Medulla oblongata (tissue), 1 donor: Measurements from ENCODE around the gene ACTA1.
"Not testable (repeated sequence)": the region's sequence is repeated elsewhere in the genome, so short reads cannot be mapped to it uniquely, and the experiment has no call there.

Source experiments
- DNase-seq: peaks from one replicate; pipeline ENCODE4 v3.0.0-alpha.2; 2015; ENCODE audit errors: extremely low spot score

Gene ACTA1

DNA sequence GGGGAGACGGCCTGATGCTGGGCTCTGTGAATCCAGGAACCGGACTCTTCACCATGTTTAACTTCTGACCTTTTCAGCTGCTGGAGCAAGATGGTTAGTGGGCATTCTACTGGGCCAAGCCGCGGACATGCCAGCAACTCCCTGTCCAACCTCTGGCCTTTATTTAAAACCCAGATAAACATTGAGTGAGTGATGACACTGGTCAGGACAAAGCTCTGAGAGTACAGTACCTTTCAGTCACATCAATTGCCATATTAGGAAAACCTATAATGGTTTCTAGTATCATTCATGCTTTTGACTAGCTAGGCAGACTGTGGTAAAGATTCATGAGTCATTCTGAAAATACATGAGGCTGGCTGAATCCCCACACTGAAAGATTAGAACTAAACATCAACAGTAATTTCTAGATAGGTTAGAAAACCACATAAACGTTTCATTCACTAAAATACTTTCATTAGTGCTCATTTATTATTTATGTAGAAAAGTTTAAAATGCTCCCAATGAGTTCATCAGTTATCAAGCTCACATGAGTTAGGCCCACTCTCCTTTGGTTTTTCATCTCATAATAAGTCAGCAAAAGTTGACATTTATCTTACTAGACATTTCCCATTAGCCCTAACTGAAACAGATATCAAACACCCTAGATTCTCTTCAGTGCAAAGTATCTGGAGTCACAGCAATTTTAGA lies 7.1 kb upstream of the ACTA1 start:
- DNase-seq, result no peak

DNA sequence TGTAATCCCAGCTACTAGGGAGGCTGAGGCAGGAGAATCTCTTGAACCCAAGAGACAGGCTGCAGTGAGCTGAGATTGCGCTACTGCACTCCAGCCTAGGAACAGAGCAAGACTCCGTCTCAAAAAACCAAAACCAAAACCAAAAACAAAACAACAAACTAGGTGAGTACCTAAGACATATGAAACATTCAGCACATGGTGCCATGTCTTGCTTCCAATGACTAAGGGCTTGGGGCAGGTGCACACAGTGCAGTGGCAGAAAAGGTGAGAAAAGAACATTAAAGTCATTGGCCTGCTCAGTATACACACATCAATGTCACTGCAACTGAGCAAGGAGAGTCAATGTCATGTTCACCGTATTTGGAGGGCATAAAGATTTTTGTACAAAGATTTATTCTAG lies 4.1 kb upstream of the ACTA1 start:
- no peak for DNase-seq

DNA sequence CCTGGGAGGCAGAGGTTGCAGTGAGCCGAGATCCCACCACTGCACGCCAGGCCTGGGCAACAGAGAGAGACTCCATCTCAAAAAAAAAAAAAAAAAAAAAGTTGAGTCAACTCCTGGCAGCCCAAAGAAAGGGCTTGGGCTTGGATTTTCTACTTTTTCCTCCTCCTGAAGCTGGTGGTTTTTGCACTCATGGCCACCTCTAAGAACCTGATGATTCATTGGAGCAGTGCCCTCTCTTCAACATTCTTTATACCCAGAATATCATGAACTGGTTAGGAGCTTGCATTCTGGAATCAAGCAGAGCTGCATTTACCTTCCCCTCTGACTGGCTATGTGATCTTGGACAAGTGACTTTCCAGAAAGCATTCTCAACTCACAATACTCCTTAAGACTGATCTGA lies 3.5 kb upstream of the ACTA1 start:
- no peak for DNase-seq

DNA sequence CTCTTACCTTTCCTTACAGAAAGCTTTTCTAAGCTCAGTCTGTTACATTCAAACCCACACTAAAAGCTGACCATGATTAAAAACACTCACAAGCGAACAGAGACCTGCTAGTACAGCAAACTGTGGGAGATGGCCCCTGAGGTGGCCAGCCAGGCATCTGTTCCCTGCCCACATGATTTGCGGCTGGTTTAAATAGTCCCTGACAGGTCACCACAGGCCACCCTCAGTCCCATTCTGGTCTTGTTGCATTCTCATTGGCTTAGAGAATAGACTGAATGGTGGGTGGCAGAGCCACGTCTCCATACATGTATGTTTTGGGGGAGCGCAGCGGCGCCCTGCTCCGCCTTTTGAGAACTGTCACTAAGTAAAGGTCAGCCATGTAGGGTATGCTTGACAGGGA lies 2.3 kb upstream of the ACTA1 start:
- DNase-seq, result no peak

DNA sequence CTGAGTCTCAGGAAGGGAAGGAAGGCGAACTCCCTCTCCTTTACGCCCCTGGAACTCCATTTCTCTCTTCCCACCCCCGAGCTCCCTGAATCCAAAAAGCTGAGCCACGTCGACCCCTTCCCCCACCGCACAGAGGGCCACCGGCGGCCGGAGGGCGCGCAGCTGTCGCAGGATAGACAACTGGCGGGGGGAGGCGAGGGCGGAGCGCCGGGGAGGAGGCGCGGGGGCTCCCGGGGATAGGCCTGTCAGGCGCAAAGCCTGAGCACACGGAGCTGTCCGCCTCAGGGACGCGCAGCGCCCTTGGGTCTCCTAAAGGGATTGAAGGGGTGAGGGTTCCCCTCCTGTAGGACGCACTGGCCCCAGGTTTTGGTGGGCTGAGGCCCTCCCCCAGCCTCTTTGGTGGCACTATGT lies 752 bp upstream of the ACTA1 start:
- DNase-seq, result no peak

DNA sequence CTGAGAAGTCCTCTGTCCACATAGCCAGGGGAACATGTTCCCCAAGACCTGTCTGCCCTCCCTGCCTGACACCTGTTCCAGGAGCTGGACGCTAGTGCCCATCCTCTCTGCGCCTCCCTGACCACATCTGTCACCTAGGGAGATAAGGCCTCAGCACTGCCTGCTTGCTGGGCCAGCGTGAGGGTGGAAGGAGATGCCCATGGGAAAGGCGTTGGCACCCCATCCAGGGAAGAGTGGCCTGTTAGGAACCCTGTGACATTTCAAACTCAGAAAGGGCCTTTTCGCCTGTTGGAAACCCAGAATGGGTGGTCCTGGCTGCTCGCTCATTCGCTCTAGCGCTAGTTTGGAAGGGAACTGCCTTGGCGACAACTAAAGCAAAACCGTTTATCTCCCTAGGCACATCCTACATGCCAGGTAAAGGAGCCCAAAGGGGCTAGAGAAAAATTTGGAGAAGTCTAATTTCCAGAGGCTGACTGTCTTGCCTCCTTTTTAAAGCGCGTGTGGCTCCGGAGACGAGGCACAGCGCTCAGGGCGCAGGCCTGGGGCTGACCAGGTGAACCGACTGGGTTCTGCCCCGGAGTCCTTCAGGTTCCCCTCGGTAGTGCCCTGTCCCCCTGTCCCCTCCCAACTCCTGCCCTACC lies 410 bp downstream of the ACTA1 start:
- DNase-seq, result no peak

DNA sequence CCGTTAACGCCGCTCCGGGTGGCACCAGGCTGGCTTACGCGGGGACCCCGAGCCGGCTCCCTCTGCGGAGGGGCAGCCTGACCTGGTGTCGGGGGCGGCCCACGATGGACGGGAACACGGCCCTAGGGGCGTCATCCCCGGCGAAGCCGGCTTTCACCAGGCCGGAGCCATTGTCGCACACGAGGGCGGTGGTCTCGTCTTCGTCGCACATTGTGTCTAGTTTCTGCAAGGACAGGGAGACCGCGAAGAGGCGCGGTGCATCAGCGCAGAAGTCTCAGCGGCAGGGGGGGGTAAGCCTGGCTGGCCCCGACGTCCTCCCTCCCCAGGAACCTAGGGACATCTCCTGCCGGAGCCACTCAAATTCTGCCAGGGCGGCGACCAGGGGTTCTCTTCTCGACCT lies 989 bp downstream of the ACTA1 start:
- no peak for DNase-seq

DNA sequence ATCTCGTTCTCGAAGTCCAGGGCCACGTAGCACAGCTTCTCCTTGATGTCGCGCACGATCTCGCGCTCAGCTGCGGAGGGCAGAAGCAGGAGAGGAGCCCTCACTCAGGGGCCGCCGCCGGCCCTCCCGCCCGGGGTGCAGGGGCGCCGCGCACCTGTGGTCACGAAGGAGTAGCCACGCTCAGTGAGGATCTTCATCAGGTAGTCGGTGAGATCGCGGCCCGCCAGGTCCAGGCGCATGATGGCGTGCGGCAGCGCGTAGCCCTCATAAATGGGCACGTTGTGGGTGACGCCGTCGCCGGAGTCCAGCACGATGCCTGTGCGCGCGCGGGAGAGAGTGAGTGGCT lies 1.8 kb downstream of the ACTA1 start:
- DNase-seq, result no peak

DNA sequence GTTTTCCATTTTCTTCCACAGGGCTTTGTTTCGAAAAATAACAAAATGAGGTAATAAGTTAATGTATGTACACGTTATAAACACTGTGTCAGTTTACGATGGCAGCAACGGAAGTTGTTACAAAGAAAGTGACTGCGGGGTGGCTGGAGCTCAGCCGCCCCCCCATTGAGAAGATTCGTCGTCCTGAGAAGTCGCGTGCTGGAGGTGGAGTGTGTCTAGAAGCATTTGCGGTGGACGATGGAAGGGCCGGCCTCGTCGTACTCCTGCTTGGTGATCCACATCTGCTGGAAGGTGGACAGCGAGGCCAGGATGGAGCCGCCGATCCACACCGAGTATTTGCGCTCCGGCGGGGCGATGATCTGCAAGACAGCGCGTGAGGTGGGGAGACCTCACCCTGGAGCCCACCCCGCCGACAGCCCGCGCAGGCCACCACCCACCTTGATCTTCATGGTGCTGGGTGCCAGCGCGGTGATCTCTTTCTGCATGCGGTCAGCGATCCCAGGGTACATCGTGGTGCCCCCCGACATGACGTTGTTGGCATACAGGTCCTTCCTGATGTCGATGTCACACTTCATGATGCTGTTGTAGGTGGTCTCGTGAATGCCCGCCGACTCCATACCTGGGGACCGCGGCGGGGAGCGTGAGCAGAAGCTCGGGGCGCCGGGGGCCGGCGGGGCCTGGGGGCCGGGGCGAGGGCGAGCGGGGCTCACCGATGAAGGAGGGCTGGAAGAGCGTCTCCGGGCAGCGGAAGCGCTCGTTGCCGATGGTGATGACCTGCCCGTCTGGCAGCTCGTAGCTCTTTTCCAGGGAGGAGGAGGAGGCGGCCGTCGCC lies 2.4 kb downstream of the ACTA1 start:
- DNase-seq, result no peak

DNA sequence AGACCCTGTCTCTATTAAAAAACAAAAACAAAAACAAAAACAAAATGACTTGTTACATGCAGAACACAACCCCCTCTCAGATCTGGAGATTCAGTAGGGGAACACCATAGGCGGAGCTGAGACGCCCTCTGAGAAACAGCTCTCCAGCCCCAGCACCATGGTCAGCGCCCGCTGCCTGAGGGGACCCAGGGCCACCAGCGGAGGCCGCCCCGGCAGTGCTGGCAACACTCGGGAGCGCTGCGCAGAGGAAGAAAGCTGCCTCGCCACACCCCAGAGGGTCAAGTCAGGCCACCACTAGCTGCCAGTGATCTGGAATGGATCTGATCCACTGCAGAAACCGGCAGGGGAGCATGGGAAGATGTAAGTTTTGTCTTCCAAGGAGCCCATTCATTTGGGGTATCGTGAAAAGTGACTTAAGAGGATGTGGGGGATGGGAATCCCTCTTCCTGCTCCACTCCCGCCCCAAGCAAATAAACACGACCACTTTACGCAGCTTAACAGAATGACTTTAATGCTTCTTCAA lies 3.1 kb downstream of the ACTA1 start:
- peak; percentile 34 for DNase-seq

DNA sequence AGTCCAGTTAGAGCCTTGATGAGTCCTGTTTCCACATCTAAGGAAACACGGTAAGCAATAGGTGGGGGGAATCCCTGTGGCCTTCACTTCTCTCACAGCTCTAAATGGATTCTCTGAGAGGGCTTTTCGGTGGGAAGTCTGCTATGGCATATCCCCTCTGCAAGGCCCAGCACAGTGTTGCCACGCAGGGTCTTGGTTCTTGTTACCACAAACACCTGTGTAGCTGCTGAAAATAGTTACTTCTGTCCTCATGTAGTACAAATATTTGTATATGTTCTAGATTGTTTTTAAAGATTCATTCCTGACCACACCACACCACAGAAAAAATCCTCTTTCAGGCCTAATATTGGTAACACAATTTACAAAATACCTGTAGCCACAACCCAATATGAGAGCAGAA lies 5.6 kb downstream of the ACTA1 start:
- DNase-seq, result no peak

DNA sequence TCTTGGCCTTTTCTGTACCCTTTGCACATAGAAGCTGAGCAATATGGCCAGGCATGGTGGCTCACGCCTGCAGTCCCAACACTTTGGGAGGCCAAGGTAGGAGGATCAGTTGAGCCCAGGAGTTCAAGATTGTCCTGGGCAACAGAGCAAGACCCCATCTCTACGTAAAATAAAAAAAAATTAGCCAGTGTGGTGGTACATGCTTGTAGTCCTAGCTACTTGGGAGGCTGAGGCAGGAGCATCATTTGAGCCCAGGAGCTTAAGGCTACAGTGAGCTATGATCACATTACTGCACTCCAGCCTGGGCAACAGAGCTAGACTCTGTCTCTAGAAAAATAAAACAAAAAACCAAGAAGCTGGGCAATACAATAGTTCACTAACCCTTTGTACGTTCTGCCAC lies 6.3 kb downstream of the ACTA1 start:
- DNase-seq, result no peak

DNA sequence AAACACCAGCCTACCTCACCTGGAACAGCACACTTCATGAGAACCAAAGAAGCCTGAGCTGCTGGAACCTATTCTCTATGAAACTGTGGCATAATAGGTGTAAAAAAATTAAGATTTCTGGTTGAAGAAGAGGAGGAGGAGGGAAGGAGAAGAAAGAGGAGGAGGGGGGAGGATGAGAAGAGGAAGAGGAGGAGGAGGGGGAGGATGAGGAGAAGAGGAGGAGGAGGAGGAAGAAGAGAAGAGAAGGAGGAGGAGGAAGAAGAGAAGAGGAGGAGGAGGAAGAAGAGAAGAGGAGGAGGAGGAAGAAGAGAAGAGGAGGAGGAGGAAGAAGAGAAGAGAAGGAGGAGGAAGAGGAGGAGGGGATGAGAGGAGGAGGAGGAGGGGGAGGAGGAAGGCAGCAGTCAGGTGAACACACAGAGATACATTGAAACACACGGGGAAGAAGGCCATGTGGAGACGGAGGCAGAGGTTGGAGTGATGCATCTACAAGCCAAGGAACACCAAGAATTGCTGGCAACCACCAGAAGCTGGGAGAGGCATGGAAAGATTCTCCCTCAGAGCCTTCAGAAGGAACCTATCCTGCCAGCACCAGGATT lies 8.2 kb downstream of the ACTA1 start:
- no peak for DNase-seq

DNA sequence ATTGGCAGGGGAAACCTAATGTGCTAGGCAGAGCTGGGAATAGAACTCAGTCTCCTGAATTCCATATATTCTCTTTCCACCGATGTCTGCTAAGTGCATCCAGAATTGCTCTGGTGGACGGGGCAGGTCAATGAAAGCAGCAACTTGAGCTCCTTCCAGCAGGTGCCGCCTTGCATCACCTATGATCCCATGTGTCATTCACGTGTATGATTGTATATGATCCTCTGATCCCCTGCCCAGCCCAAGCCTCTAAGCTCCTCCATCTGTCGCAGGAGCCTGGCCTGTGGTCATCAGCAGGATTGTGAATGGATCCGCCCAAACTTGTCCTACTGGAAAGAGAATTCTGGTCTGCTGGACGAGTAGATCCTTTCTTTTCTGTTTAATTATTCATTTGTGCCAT lies 13.1 kb downstream of the ACTA1 start:
- DNase-seq, result no peak

DNA sequence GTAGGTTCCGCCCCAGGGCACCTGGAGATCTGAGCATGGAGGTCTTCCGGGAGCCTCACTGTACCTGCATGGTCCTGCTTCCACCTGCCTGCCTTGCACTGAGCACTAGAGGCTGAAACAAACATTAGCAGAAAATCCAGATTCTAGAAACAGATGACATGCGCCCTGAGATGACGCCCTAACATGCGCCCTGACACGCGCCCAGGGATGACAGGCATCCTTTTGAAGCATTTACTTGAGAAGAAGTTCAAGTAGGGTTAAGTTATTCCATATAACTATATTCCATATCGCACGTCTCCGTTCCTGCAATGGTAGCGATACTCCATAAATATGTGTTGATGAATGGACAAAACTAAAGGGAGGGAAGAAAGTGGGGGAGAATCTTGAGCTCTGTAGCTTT lies 13.7 kb downstream of the ACTA1 start:
- DNase-seq, result no peak

DNA sequence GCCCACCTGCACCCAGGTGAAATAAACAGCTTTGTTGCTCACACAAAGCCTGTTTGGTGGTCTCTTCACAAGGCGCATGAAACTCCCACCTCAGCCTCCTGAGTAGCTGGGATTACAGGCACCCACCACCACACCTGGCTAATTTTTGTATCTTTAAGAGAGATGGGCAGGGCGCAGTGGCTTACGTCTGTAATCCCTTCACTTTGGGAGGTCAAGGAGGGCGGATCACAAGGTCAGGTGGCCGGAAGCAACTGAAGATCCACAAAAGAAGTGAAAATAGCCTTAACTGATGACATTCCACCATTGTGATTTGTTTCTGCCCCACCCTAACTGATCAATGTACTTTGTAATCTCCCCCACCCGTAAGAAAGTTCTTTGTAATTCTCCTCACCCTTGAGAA lies 15.3 kb downstream of the ACTA1 start:
- not testable (repeated sequence) for DNase-seq

DNA sequence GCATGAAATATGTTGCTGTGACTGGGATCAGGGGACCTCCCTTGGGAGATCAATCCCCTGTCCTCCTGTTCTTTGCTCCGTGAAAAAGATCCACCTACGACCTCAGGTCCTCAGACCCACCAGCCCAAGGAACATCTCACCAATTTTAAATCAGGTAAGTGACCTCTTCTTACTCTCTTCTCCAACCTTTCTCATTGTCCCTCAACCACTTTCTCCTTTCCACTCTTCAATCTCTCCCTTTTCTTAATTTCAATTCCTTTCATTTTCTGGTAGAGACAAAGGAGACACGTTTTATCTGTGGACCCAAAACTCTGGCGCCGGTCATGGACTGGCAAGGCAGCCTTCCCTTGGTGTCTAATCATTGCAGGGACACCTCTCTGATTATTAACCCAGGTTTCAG lies 21.1 kb downstream of the ACTA1 start:
- not testable (repeated sequence) for DNase-seq

DNA sequence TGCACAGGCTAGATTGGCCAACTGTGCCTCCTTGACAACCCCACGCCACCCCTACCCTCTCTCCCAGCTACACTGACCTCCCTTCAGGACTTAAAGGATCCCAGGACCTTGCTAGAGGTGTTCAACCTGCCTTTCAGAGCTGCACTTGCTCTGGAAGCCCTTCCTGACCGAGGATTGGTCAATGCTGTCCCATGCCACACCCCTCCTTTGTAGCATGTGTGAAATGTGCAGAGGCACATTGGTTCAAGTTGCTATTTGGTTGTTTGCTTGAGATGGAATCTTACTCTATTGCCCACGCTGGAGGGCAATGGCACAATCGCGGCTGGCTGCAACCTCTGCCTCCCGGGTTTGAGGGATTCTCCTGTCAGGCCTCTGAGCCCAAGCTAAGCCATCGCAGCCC lies 21.8 kb downstream of the ACTA1 start:
- DNase-seq, result no peak

DNA sequence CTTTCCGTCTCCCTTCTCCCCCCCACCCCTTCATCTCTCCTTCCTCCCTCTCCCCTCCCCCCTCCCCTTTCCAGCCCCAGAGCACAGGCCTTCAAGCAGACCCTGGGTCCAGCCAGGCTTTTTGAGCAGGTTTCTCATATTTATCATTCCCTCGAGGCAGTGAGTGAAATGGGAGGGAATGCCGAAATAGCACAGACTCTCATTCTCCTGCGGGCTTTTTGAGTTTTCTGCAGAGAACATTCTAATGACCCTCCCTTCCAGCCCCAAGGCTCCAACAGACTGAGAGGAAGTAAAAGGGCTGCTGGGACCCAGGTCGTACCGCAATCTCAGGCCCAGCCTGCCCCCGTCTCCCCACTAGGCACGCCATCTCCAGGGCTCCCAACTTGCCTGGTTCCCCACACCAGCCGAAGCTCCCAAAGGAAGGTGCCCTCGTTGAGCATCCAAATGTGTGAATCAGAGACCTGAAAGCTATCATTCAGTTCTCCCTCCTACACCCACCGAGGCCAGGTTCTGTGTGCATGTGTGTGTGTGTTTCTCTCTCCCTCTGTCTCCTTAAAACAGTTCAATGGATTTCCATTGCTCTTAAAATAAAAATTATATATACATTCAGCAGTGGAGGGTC lies 22.3 kb downstream of the ACTA1 start:
- no peak for DNase-seq

DNA sequence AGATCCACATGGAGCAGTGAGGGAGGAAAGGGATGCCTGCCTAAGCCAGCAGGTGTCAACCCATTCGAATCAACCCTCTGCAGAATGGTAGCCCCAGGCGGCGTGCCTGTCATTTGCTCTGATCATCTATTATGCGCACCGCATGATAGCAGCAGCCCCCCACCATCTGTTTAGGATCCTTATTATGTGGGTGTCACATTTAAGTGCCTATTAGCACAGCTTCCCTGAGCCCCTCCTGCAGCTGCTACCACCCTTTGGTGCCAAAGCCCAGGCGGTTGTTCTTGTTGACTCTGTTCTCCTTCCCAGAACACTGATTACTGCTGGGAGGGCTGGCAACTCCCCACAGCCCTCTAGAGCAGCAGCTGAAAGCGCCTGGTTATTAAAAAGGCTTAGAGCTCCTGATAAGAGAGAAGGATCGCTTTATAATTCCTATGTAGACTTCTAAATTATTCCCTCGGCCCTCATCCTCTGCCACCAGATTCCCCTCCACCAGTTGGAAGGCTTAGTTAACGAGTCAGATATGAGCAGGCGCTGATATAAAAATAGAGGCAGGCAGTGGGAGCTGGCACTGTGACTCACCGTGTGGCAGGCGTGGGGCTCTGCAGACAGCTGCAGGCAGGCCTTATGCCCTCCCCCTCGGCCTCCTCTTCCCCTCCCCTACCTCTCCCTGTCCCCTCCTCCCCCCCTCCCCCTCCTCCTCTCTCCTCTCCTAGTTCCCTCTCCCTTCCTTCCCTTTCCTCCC lies 23.0 kb downstream of the ACTA1 start:
- DNase-seq, result peak; percentile 16

DNA sequence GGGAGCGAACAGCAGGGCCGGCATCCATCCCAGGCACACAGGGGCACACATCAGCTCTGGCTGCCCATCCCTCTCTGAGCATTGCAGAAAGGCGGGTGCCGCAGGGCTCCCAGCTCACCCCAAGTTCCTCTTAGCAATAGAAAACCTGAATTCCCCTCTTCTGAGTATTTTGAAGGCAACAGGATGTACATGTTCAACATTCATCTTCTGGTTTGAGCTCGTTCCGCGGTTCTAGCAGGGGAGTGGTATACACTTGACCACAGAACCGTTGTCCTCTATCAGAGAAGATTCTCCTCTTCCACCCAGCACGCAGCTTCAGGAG lies 23.6 kb downstream of the ACTA1 start:
- no peak for DNase-seq
